Progenitor cell of endocrine pancreas (in vitro differentiated cells): ENCODE measurements around the gene NUP88. TPM values are rescaled to one million over a fixed set of nuclear protein-coding genes. Genes with fewer than 3 reads are reported as not detected.

Source experiments
- DNase-seq: peaks from one replicate; pipeline ENCODE4 v3.0.0; 2021; ENCODE audit warnings: low spot score; ENCODE audit not compliant: unreplicated experiment
- H3K27ac Mint-ChIP-seq: 2 replicates; pipeline ENCODE4 v1.8.0; 2021; ENCODE audit warnings: mild to moderate bottlenecking, moderate library complexity, mixed read lengths
- H3K27me3 Mint-ChIP-seq: 2 replicates; pipeline ENCODE4 v1.8.0; 2021; ENCODE audit warnings: mixed read lengths
- H3K36me3 Mint-ChIP-seq: 2 replicates; pipeline ENCODE4 v1.8.0; 2022; ENCODE audit warnings: mixed read lengths; ENCODE audit not compliant: insufficient read depth
- H3K4me1 Mint-ChIP-seq: 2 replicates; pipeline ENCODE4 v1.8.0; 2021; ENCODE audit warnings: low read depth, mixed read lengths
- H3K4me3 Mint-ChIP-seq: 2 replicates; pipeline ENCODE4 v1.8.0; 2021; ENCODE audit warnings: low read depth, mild to moderate bottlenecking, moderate library complexity, mixed read lengths
- H3K9me3 Mint-ChIP-seq: 2 replicates; pipeline ENCODE4 v1.8.0; 2021; ENCODE audit warnings: low read depth, mixed read lengths
- CTCF ChIP-seq: fragments of 200-600 bp; sonication (generic); IDR thresholded peaks from one replicate; pipeline ENCODE4 v1.5.0; 2021; ENCODE audit warnings: antibody characterized with exemption, mild to moderate bottlenecking; ENCODE audit not compliant: unreplicated experiment
- total RNA-seq: library from RNA; stranded (reverse); gene quantifications from 2 replicates; pipeline ENCODE4 v1.2.1, GENCODE V29; 2021

The NUP88 gene
- total RNA-seq, 1 donor from 2014 or later, result 64.9 TPM

DNA sequence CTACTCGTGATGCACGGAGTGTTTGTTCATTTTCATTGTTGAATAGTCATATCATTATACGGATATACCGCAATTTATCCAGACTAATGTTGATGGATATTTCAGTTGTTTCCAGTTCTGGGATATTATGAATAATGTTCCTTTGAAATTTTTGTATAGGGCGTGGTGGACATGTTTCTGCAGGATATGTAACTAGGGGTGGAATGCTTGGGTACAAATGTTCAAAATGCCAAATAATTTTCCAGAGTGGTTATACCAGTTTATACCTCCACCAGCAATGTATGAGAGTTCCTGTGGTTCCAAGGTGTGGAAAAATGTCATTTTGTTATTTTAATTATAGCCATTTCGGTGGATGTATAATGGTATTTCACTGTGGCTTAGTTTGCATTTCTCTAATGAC lies 53.6 kb downstream of the NUP88 start:
- peaks cover 31% of the 10 kb centered on the region for H3K36me3 Mint-ChIP-seq
- TF ChIP-seq CTCF, result no peak
- no peak overlapping the region for H3K27ac Mint-ChIP-seq
- peaks cover 20% of the 10 kb centered on the region for H3K4me1 Mint-ChIP-seq
- H3K4me3 Mint-ChIP-seq, result no peak overlapping the region
- no peaks in the 10 kb centered on the region for H3K27me3 Mint-ChIP-seq
- no peak for DNase-seq
- no peaks in the 10 kb centered on the region for H3K9me3 Mint-ChIP-seq

GRCh38 chr17:5364696-5365095 lies 54.8 kb downstream of the NUP88 start:
- TF ChIP-seq CTCF, result no peak
- H3K27ac Mint-ChIP-seq, result no peak overlapping the region

DNA sequence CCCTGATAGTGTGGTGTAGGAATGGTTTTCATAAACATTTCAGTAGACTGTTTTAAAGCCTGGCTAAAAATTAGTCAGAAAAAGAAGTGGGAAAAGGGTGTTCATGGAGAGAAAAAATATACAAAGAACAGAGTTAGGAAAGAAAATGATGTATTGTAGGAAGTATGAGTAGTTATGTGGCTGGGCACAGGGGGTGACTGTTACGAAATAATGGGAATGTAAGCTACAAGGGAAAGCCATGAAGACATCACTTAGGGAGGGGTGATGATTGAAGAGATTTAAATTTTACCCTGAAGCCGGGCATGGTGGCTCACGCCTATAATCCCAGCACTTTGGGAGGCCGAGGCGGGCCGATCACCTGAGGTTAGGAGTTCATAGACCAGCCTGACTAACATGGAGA lies 55.3 kb downstream of the NUP88 start:
- Mint-ChIP-seq H3K4me3 (no peak overlapping the region), H3K4me1 (peaks cover 22% of the 10 kb centered on the region), H3K9me3 (no peaks in the 10 kb centered on the region), H3K27ac (no peak overlapping the region), H3K27me3 (peaks cover 4% of the 10 kb centered on the region), H3K36me3 (peaks cover 35% of the 10 kb centered on the region)
- TF ChIP-seq CTCF, result no peak
- DNase-seq, result no peak

More at GRCh38 chr17:5364696-5365095, 54.8 kb downstream of the NUP88 start:
- Mint-ChIP-seq H3K27me3 (peaks cover 4% of the 10 kb centered on the region), H3K36me3 (peaks cover 33% of the 10 kb centered on the region), H3K9me3 (no peaks in the 10 kb centered on the region), H3K4me1 (peaks cover 22% of the 10 kb centered on the region), H3K4me3 (no peak overlapping the region)
- no peak for DNase-seq

- Mint-ChIP-seq H3K27me3 (peaks cover 4% of the 10 kb centered on the region), H3K4me1 (peaks cover 22% of the 10 kb centered on the region), H3K9me3 (no peaks in the 10 kb centered on the region), H3K4me3 (no peak overlapping the region), H3K27ac (peak overlapping the region; percentile 75), H3K36me3 (peaks cover 33% of the 10 kb centered on the region)
- no peak for TF ChIP-seq CTCF
- DNase-seq, result no peak
Measured at GRCh38 chr17:5362162-5362811, 57.2 kb downstream of the NUP88 start.

GRCh38 chr17:5361426-5361825 lies 58.0 kb downstream of the NUP88 start:
- Mint-ChIP-seq H3K36me3 (peaks cover 34% of the 10 kb centered on the region), H3K27me3 (peaks cover 4% of the 10 kb centered on the region), H3K4me3 (no peak overlapping the region), H3K9me3 (no peaks in the 10 kb centered on the region), H3K4me1 (peaks cover 22% of the 10 kb centered on the region), H3K27ac (no peak overlapping the region)
- TF ChIP-seq CTCF, result no peak
- no peak for DNase-seq
